GM19328 (cell line): ENCODE results near the gene C1QTNF6.
"Not testable (repeated sequence)": the region's sequence is repeated elsewhere in the genome, so short reads cannot be mapped to it uniquely, and the experiment has no call there.

Source experiments
- ATAC-seq: cut with Tn5 transposase; IDR thresholded peaks from one replicate; pipeline ENCODE4 v1.9.1; 2021; ENCODE audit warnings: mild to moderate bottlenecking, moderate library complexity; ENCODE audit not compliant: unreplicated experiment

Gene C1QTNF6

GRCh38 chr22:37178350-37179125 lies 9.5 kb downstream of the C1QTNF6 start:
- ATAC-seq, result no peak

GRCh38 chr22:37177755-37178154 lies 10.3 kb downstream of the C1QTNF6 start:
- ATAC-seq, result no peak

DNA sequence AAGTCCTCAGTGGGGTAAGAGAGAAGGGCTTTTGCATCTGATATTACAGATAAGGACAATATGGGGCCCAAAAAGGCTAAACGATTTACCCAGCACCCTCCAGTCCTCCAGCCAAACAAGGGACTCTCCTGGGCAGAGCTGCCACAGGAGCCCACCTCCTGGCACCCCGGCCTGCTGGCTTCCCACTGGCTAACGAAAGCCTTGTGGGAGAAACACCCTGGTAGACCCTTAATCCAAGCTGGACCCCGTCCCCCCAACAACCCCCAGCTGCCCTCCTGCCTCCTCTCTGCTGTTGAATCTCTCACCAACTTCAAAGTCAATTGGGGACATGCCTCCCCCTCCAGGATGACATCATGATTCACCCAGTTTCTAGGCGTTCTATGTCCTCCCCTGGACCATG lies 10.8 kb downstream of the C1QTNF6 start:
- no peak for ATAC-seq

DNA sequence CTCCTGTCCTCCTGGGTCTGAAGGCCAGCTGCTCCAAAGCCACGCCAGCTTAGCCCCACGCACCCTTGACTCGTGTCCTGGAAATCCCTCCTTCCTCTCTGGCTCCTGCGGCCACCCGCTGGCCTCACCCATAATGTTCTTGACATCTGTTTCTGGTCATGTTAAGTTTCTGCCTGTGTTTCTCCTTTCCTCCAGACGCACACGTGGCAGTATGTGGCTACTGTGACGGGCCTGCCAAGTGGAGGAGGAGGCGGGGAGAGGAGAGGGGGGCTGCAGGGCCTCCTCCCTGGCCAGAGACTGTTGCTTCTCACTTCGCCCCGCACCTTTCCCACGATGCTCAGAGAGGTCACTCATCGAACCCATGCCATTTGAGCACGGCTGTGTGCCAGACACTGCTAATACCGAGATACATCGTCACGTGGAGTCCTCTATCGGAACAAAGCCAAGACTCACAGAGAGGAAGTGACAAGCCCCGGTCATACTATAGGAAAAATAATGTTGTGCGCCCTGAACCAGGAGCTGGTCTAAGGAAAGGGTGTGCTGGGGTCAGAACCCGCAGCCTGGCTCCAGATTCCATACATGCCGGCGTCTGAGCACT lies 11.5 kb downstream of the C1QTNF6 start:
- ATAC-seq, result no peak

DNA sequence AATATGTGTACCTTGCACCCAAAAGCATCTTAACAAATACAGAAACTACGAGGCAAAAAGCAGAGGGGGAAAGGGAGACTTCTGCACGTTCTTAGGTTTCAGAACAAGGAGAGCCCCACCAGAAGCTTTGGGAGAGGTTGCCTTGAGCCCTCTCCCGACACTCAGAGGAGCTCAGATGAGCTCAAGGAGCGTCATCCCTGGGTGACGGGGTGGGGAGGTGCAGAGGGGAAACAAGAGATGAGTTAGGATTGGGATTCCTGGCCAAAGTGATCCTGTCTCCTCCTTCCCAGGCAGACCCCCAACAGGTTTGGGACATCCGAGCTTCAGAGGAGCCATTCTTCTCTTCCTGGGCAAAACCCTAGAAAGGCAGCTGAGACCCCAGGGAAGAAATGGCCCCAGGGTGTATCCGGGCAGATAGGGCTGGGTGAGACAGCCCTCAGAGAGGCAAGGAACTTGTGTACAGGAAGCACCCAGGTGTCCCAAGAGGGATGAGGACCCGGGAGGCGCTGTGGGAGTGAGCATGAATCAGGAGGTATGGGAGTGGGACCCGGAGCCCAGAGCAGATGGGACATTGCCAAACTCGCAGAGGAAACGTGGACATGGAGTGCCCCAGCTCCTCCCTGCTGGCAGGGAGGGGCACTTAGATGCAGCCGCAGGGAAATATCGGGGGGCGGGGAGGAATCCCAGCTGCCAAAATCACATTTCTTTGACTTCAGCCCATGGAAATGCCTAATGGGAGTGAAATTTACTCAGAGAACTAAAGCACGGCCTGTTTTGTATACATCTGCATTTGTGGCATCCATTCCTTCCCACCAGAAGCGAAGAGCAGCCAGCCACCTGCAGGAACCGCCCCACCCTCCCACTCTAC lies 12.4 kb downstream of the C1QTNF6 start:
- no peak for ATAC-seq

DNA sequence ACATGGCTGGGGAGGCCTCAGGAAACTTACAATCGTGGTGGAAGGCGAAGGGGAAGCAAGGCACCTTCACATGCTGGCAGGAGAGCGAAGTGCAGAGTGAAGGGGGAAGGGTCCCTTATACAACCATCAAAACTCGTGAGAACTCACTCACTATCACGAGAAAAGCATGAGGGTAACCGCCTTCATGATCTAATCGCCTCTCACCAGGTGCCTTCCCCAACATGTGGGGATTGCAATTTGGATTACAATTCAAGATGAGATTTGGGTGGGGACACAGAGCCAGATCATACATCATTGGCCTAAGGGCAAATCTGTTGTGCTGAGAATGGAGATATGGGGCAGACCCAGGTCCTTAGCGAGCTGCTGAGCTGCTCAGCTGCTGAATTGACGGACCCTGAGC lies 13.1 kb downstream of the C1QTNF6 start:
- no peak for ATAC-seq

DNA sequence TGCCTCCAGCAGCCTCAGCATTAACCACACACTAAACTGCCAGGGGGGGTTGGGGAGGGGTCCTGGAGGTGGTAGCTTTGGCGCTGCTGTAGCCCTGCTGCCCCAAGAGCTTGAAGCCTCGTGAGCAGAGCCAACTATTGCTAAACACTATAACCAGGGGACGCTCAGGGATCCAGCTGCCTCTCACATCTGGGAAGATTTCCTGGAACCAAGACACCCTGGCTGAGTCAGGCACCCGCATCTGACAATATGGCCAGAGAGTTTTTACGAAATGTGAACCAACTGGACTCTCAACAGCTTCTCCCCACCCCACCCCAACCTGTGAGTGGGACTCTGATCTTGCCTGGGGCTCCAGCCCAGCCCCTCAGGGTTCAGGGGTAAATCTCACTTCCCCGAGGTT lies 14.3 kb downstream of the C1QTNF6 start:
- ATAC-seq, result no peak

GRCh38 chr22:37172266-37173245 lies 15.5 kb downstream of the C1QTNF6 start:
- no peak for ATAC-seq

DNA sequence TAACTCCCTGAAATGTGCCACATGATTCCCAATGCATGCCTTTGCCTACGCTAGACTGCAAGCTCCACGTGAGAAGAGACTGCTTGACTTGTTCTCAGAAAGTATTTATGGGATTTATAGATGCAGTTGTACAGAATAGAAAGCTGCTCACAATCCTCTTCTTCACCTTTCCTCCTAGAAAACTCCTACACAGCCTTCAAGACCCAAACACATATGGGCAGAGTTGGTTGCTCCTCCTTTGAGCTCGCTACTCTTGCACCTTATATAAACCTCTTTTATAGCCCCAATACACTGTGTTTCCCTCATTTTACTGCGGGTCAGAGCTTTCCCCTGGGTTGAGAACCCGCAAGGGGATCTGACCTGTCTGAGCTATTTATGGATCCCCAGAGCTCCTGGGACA lies 16.4 kb downstream of the C1QTNF6 start:
- no peak for ATAC-seq

- not testable (repeated sequence) for ATAC-seq
Measured at GRCh38 chr22:37170689-37171405, 17.2 kb downstream of the C1QTNF6 start.

GRCh38 chr22:37169947-37170688 lies 17.9 kb downstream of the C1QTNF6 start:
- no peak for ATAC-seq

- no peak for ATAC-seq
Measured at GRCh38 chr22:37169406-37169805, 18.6 kb downstream of the C1QTNF6 start.

DNA sequence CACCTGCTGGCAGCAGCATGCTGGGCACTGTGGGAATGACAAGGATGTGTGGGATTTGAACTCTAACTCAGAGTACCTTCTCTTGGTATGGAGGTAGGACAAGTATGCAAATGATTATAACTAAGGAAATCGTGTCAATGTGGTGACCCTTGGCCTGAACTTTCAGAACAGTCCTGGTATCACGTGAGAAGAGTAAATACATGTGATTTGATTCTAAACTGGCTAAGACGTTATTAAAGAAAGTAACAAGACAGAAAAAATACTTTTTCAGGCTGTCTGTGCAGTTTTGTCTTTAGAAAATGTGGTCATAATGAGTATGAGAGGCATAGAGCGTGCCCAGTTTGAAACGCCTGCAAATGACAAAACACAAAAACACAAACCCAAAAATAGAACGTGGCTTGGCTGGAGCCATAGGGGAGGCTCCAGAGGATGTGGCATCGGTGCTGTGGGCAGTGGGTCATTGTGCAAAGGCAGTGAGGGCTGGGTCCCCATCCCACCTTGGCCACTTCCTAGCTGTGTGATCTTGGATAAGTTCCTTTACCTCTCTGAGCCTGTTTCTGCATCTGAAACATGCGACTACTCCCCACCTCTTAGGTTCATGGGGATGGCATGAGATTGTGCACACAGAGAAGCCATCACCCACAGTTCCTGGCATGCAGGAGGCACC lies 19.9 kb downstream of the C1QTNF6 start:
- ATAC-seq, result no peak

- no peak for ATAC-seq
Measured at GRCh38 chr22:37167176-37167980, 20.7 kb downstream of the C1QTNF6 start.

- ATAC-seq, result no peak
Measured at GRCh38 chr22:37166675-37167066, 21.4 kb downstream of the C1QTNF6 start.

- ATAC-seq, result no peak
Measured at GRCh38 chr22:37165940-37166674, 21.9 kb downstream of the C1QTNF6 start.

DNA sequence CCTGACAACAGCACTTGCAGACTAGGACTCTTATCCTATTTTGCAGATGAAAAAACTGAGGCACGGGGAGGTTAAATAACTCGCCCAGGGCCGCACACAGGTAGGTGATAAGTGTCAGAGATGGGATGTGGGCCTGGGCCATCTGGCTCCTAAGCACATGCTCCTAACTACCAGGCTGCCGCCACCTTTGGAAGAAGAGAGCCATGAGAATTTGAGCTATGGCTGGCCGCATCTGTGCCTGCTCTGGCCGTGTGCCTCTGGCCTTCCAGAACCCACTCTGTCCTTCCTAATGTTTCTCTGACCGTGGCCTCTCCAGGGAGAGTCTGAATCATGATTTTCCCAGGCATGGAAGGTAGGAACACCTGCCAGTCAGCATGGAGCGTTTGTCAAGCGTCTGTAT lies 23.0 kb downstream of the C1QTNF6 start:
- ATAC-seq, result no peak
